Prostate gland (tissue), 2 donors: ENCODE data around the gene ITGAX. TPM values are rescaled to one million over a fixed set of nuclear protein-coding genes. Genes with fewer than 3 reads are reported as not detected.

Experiments used
- DNase-seq: peaks from one replicate; pipeline ENCODE4 v3.0.0-alpha.2; 2019; ENCODE audit warnings: low spot score
- H3K27ac ChIP-seq, 2 donors: fragments of 200-600 bp; sonication (generic); 2 replicates each; pipeline ENCODE4 v1.5.1; 2017 to 2019
- H3K27me3 ChIP-seq: fragments of 200-600 bp; sonication (generic); replicated peaks from 2 replicates; pipeline ENCODE4 v1.5.1; 2019; ENCODE audit not compliant: insufficient read depth
- H3K36me3 ChIP-seq, 2 donors: fragments of 200-600 bp; sonication (generic); 1 replicate in 1 of 2; 2 replicates in 1 of 2; pipeline versions ENCODE4 v1.5.1 to v1.8.1; 2017 to 2019
- H3K4me1 ChIP-seq: fragments of 200-600 bp; sonication (generic); replicated peaks from 2 replicates; pipeline ENCODE4 v1.5.1; 2019
- H3K4me3 ChIP-seq, 2 donors: fragments of 200-600 bp; sonication (generic); 2 replicates each; pipeline ENCODE4 v1.5.1; 2017 to 2019
- H3K9me3 ChIP-seq: fragments of 200-600 bp; sonication (generic); 2 replicates; pipeline ENCODE4 v1.5.1; 2017
- POLR2A ChIP-seq: fragments of 450-650 bp; IDR thresholded peaks from one replicate; pipeline ENCODE4 v1.6.1; 2016; ENCODE audit warnings: antibody characterized with exemption, mild to moderate bottlenecking
- POLR2AphosphoS5 ChIP-seq: sonication (generic); formaldehyde crosslinking; IDR thresholded peaks from one replicate; pipeline ENCODE4 v1.6.1; 2017; ENCODE audit warnings: antibody characterized with exemption
- WGBS: methylation state at CpG from one replicate; pipeline ENCODE4 v1.1.5; 2018; 5-methylcytosine and 5-hydroxymethylcytosine counted together
- intact Hi-C: fragments of 100-400 bp; cut with DNase I; formaldehyde crosslinking; loops from one replicate; pipeline ENCODE4 v1.14.2; 2022
- total RNA-seq, 2 donors: library from RNA; depleted of rRNA; stranded (reverse); fragments of >200 nt; gene quantifications; one replicate each; pipeline ENCODE4 v1.1.0, GENCODE V29; 2016
- TF ChIP-seq, protein P1 (sequence below), 4 experiments: fragments of 200-600 bp in 2 of 4; fragments of 450-650 bp in 2 of 4; sonication (generic) in 2 of 4; IDR thresholded peaks; 1 replicate in 3 of 4; 2 replicates in 1 of 4; pipeline ENCODE4 v1.5.1; 2016 to 2019; ENCODE audit warnings: antibody characterized with exemption in 4 of 4, mild to moderate bottlenecking in 2 of 4, moderate library complexity in 2 of 4

Gene ITGAX
- total RNA-seq, 2 donors from 2014 or later = 2.0 to 3.7 TPM

DNA sequence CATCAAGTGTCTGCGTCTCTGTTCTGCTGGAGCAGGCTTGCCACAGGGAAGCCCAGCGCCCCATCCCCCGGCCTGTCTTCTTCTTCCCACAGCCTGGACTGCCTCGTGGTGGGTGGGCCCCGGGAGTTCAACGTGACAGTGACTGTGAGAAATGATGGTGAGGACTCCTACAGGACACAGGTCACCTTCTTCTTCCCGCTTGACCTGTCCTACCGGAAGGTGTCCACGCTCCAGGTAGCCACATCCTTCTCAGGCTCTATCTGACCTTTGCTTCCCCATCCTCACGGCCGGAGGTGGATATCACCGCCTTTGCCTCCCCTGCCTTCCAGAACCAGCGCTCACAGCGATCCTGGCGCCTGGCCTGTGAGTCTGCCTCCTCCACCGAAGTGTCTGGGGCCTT, 29.8 kb upstream of the ITGAX start:
- TF ChIP-seq, protein P1, sequence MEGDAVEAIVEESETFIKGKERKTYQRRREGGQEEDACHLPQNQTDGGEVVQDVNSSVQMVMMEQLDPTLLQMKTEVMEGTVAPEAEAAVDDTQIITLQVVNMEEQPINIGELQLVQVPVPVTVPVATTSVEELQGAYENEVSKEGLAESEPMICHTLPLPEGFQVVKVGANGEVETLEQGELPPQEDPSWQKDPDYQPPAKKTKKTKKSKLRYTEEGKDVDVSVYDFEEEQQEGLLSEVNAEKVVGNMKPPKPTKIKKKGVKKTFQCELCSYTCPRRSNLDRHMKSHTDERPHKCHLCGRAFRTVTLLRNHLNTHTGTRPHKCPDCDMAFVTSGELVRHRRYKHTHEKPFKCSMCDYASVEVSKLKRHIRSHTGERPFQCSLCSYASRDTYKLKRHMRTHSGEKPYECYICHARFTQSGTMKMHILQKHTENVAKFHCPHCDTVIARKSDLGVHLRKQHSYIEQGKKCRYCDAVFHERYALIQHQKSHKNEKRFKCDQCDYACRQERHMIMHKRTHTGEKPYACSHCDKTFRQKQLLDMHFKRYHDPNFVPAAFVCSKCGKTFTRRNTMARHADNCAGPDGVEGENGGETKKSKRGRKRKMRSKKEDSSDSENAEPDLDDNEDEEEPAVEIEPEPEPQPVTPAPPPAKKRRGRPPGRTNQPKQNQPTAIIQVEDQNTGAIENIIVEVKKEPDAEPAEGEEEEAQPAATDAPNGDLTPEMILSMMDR (IDR thresholded peaks at IDR 0.05) = no peak
- TF ChIP-seq POLR2A (no peak), POLR2AphosphoS5 (no peak)
- Histone ChIP-seq H3K36me3 (no peaks in the 10 kb centered on the region), H3K27ac (no peak overlapping the region), H3K4me1 (no peaks in the 10 kb centered on the region), H3K27me3 (peaks cover 12% of the 10 kb centered on the region), H3K9me3 (no peaks in the 10 kb centered on the region), H3K4me3 (no peak overlapping the region)
- DNase-seq = no peak
- intact Hi-C loops = no loop called here
- WGBS = 76% methylated on average over 16 of the region's 16 CpGs

DNA sequence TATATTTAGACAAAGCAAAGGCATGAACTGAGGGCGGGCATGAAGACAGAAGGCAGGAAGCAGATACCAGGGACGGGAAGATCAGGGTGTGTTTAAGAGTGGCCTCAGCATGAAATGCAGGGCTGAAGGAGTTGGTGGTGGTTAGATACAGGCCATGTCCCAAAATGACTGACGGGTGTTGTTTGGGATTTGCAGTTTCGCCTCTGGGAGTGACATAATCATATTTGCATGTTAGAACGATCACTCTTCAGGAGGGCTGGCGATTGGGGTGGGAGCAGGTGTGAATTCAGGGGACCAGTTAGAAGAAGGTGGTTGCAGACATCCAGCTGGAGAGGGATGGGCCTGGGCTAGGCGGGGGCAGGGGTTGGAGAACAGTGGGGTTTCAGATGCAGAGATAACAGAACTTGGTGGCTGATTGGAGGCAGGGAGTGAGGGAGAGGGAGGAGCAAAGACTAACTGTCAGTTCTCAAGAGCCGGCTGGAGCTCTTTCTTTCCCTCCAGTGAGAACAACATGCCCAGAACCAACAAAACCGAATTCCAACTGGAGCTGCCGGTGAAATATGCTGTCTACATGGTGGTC, 27.2 kb upstream of the ITGAX start:
- TF ChIP-seq, protein P1 (IDR thresholded peaks at IDR 0.05) = no peak
- TF ChIP-seq POLR2A (no peak), POLR2AphosphoS5 (no peak)
- 40% methylated on average over 10 of the region's 10 CpGs for WGBS
- no peak for DNase-seq
- H3K4me1 ChIP-seq = no peaks in the 10 kb centered on the region
- peaks cover 20% of the 10 kb centered on the region for H3K27me3 ChIP-seq
- H3K27ac ChIP-seq = no peak overlapping the region
- H3K9me3 ChIP-seq = no peaks in the 10 kb centered on the region
- H3K4me3 ChIP-seq = no peak overlapping the region
- intact Hi-C loops = no loop called here
- no peaks in the 10 kb centered on the region for H3K36me3 ChIP-seq

DNA sequence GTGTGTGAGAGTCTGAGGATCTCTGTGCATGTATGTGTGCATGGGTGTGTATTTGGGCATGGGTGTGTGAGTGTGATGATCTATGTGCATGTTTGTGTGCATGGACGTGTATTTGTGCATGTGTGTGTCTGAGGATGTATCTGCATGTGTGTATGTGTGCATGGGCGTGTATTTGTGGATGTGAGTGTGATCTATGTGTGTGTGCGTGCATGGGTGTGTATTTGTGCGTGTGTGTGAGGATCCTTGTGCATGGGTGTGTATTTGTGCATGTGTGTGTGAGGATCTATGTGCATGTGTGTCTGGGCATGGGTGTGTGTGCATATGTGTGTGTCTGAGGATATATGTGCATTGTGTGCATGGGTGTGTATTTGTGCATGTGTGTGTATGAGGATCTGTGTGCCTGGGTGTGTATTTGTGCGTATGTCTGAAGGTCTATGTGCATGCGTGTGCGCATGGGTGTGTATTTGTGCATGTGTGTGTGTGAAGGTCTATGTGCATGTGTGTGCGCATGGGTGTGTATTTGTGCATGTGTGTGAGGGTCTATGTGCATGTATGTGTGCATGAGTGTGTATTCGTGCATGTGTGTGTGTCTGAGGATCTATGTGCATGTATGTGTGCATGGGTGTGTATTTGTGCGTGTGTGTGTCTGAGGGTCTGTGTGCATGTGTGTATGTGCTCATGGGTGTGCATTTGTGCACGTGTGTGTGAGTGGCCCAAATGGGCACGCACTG, 26.5 kb upstream of the ITGAX start:
- H3K4me1 ChIP-seq = no peaks in the 10 kb centered on the region
- WGBS = 86% methylated on average over 12 of the region's 12 CpGs
- no peak for DNase-seq
- no peak overlapping the region for H3K27ac ChIP-seq
- no peaks in the 10 kb centered on the region for H3K36me3 ChIP-seq
- H3K27me3 ChIP-seq = peaks cover 20% of the 10 kb centered on the region
- H3K4me3 ChIP-seq = no peak overlapping the region
- no peaks in the 10 kb centered on the region for H3K9me3 ChIP-seq
- intact Hi-C loops = no loop called here
- TF ChIP-seq POLR2A (no peak), POLR2AphosphoS5 (no peak)
- TF ChIP-seq, protein P1 (IDR thresholded peaks at IDR 0.05) = no peak

DNA sequence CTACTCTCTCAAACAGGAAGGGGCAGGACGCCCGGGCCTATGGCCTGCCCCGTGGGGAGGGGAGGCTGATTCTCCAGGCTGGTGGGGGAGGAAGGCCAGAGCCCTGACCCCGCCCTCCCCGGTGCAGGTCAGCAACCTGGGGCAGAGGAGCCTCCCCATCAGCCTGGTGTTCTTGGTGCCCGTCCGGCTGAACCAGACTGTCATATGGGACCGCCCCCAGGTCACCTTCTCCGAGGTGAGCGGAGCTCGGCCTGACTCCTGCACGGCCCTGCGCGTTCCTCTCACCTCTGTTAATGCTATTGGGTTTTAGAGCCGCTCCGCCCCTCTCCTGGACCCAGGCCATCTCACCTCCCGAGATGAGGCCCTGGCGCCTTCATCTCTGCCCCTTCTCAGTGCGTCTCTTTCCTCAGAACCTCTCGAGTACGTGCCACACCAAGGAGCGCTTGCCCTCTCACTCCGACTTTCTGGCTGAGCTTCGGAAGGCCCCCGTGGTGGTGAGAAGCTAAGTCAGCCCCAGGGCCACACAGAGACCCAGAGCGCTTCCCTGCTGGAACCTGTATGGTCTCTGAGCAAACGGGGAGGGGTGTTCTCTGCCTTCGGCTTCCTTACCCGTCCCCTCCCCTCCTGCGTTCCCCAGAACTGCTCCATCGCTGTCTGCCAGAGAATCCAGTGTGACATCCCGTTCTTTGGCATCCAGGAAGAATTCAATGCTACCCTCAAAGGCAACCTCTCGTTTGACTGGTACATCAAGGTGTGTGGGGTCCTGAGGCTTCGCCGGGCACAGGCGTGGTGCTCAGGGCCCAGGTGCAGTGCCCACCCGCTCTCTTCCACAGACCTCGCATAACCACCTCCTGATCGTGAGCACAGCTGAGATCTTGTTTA, 25.1 kb upstream of the ITGAX start:
- intact Hi-C loops = no loop called here
- Histone ChIP-seq H3K27ac (no peak overlapping the region), H3K27me3 (peaks cover 20% of the 10 kb centered on the region), H3K9me3 (no peaks in the 10 kb centered on the region), H3K36me3 (no peaks in the 10 kb centered on the region), H3K4me1 (no peaks in the 10 kb centered on the region), H3K4me3 (no peak overlapping the region)
- 35% methylated on average over 39 of the region's 39 CpGs for WGBS
- no peak for DNase-seq
- TF ChIP-seq POLR2A (no peak), POLR2AphosphoS5 (no peak)
- TF ChIP-seq, protein P1 (IDR thresholded peaks at IDR 0.05) = no peak
